NCI-H526 treated with DMSO at 0.1 percent for 48 hours (cell line): ENCODE measurements around the gene TAS2R50.
A peak's percentile ranks its signal among the peaks of the same experiment; 100 is the strongest.
"Not testable (repeated sequence)": the region's sequence is repeated elsewhere in the genome, so short reads cannot be mapped to it uniquely, and the experiment has no call there.

Source experiments
- DNase-seq: peaks from one replicate; lab custom pipeline; 2025; lab: John Stamatoyannopoulos, UW

TAS2R50 gene

GRCh38 chr12:10986812-10987211 lies at the start of gene TAS2R50:
Gene TAS2R50, minus strand, starts transcription at chr12:10986912. Its CDS starts 52 bp downstream, at chr12:10986860.
- no peak for DNase-seq

GRCh38 chr12:11033959-11034358 lies 47.2 kb upstream of the TAS2R50 start:
- DNase-seq = not testable (repeated sequence)

- no peak for DNase-seq
These were observed 44.6 kb upstream of the TAS2R50 start, which contains the start of gene TAS2R31 for GRCh38 chr12:11031307-11031706. Gene TAS2R31, minus strand, starts transcription at chr12:11031407. Its CDS starts 72 bp downstream, at chr12:11031335.

GRCh38 chr12:11026118-11026517 lies 39.4 kb upstream of the TAS2R50 start:
- DNase-seq = no peak

- DNase-seq = no peak
These were observed 36.7 kb upstream of the TAS2R50 start for GRCh38 chr12:11023387-11023786.

GRCh38 chr12:11022520-11022919 lies 35.8 kb upstream of the TAS2R50 start, which contains the start of gene TAS2R19:
Gene TAS2R19, minus strand, starts transcription at chr12:11022620. Its CDS starts 49 bp downstream, at chr12:11022571.
- DNase-seq = no peak

- DNase-seq = peak; percentile 93
These were observed 30.2 kb upstream of the TAS2R50 start for GRCh38 chr12:11016937-11017336.

GRCh38 chr12:11015775-11016430 lies 29.2 kb upstream of the TAS2R50 start:
- no peak for DNase-seq

- DNase-seq = no peak
These were observed 27.5 kb upstream of the TAS2R50 start for GRCh38 chr12:11014234-11014633.

GRCh38 chr12:11007608-11008007 lies 20.9 kb upstream of the TAS2R50 start:
- DNase-seq = no peak

- DNase-seq = no peak
These were observed 11.5 kb upstream of the TAS2R50 start, which contains the start of gene TAS2R20 for GRCh38 chr12:10998204-10998603. Gene TAS2R20, minus strand, starts transcription at chr12:10998304. Its CDS starts 429 bp downstream, at chr12:10997875.

GRCh38 chr12:10994307-10994706 lies 7.6 kb upstream of the TAS2R50 start:
- DNase-seq = no peak

- no peak for DNase-seq
These were observed 2.4 kb upstream of the TAS2R50 start for GRCh38 chr12:10989107-10989506.

- DNase-seq = no peak
These were observed 4.5 kb downstream of the TAS2R50 start for GRCh38 chr12:10982244-10982643.

GRCh38 chr12:10974965-10975364 lies 11.7 kb downstream of the TAS2R50 start:
- no peak for DNase-seq

GRCh38 chr12:10968765-10969456 lies 17.8 kb downstream of the TAS2R50 start:
- DNase-seq = no peak

GRCh38 chr12:10967409-10967808 lies 19.3 kb downstream of the TAS2R50 start:
- no peak for DNase-seq

- no peak for DNase-seq
These were observed 20.4 kb downstream of the TAS2R50 start for GRCh38 chr12:10966314-10966713.

- no peak for DNase-seq
These were observed 21.2 kb downstream of the TAS2R50 start for GRCh38 chr12:10965476-10965875.

GRCh38 chr12:10960211-10960610 lies 26.5 kb downstream of the TAS2R50 start:
- DNase-seq = no peak

- DNase-seq = peak; percentile 16
These were observed 26.9 kb downstream of the TAS2R50 start for GRCh38 chr12:10959804-10960203.

GRCh38 chr12:10957741-10958140 lies 29.0 kb downstream of the TAS2R50 start:
- DNase-seq = no peak

GRCh38 chr12:10956085-10956484 lies 30.6 kb downstream of the TAS2R50 start:
- no peak for DNase-seq
